ENCODE data around the gene DPEP2NB. TPM values are rescaled to one million over a fixed set of nuclear protein-coding genes. Genes with fewer than 3 reads are reported as not detected.
"Not testable (repeated sequence)": the region's sequence is repeated elsewhere in the genome, so short reads cannot be mapped to it uniquely, and the experiment has no call there.

DPEP2NB gene
- polyA plus RNA-seq (ENCODE audit: insufficient read length in 4 of 4), result not detected

GRCh38 chr16:68015681-68016080 is at the start of gene DPEP2NB:
DPEP2NB (minus strand) TSS chr16:68015911; CDS start chr16:68015770, 141 bp downstream.
- no peak for DNase-seq (ENCODE audit: low read depth in 4 of 4, low spot score in 3 of 4)

GRCh38 chr16:68064791-68065365 is 49.2 kb upstream of the DPEP2NB start:
- no peak for DNase-seq (ENCODE audit: low read depth in 4 of 4, low spot score in 3 of 4)

- DNase-seq (ENCODE audit: low read depth in 4 of 4, low spot score in 3 of 4), result no peak
Measured at GRCh38 chr16:68062910-68063393, 47.2 kb upstream of the DPEP2NB start.

- DNase-seq (ENCODE audit: low read depth in 4 of 4, low spot score in 3 of 4), result no peak
Measured at GRCh38 chr16:68061396-68061795, 45.7 kb upstream of the DPEP2NB start.

GRCh38 chr16:68059804-68060203 is 44.1 kb upstream of the DPEP2NB start:
- no peak for DNase-seq (ENCODE audit: low read depth in 4 of 4, low spot score in 3 of 4)

- no peak for DNase-seq (ENCODE audit: low read depth in 4 of 4, low spot score in 3 of 4)
Measured at GRCh38 chr16:68055395-68055794, 39.7 kb upstream of the DPEP2NB start.

- DNase-seq (ENCODE audit: low read depth in 4 of 4, low spot score in 3 of 4), result no peak
Measured at GRCh38 chr16:68049449-68049848, 33.7 kb upstream of the DPEP2NB start.

- DNase-seq (ENCODE audit: low read depth in 4 of 4, low spot score in 3 of 4), result no peak
Measured at GRCh38 chr16:68047987-68048386, 32.3 kb upstream of the DPEP2NB start.

GRCh38 chr16:68046106-68046505 is 30.4 kb upstream of the DPEP2NB start:
- DNase-seq (ENCODE audit: low read depth in 4 of 4, low spot score in 3 of 4), result no peak

GRCh38 chr16:68041783-68042182 is 26.1 kb upstream of the DPEP2NB start:
- DNase-seq (ENCODE audit: low read depth in 4 of 4, low spot score in 3 of 4), result no peak

GRCh38 chr16:68040506-68041288 is 25.0 kb upstream of the DPEP2NB start:
- DNase-seq (ENCODE audit: low read depth in 4 of 4, low spot score in 3 of 4), result peak in 3 of 4 donors; percentile 29 to 37 (median 35)

GRCh38 chr16:68037841-68038597 is 22.3 kb upstream of the DPEP2NB start:
- no peak for DNase-seq (ENCODE audit: low read depth in 4 of 4, low spot score in 3 of 4)

GRCh38 chr16:68035227-68035626 is 19.5 kb upstream of the DPEP2NB start:
- DNase-seq (ENCODE audit: low read depth in 4 of 4, low spot score in 3 of 4), result no peak

- no peak for DNase-seq (ENCODE audit: low read depth in 4 of 4, low spot score in 3 of 4)
Measured at GRCh38 chr16:68033101-68033500, 17.4 kb upstream of the DPEP2NB start.

GRCh38 chr16:68031951-68032350 is 16.2 kb upstream of the DPEP2NB start:
- DNase-seq (ENCODE audit: low read depth in 4 of 4, low spot score in 3 of 4), result no peak

- DNase-seq (ENCODE audit: low read depth in 4 of 4, low spot score in 3 of 4), result not testable (repeated sequence)
Measured at GRCh38 chr16:68030108-68030507, 14.4 kb upstream of the DPEP2NB start.

- DNase-seq (ENCODE audit: low read depth in 4 of 4, low spot score in 3 of 4), result no peak
Measured at GRCh38 chr16:68028996-68029395, 13.3 kb upstream of the DPEP2NB start.

- DNase-seq (ENCODE audit: low read depth in 4 of 4, low spot score in 3 of 4), result peak; percentile 84 to 92 (median 86)
Measured at GRCh38 chr16:68022728-68023537, 7.2 kb upstream of the DPEP2NB start, which contains the start of the genes DDX28 and DUS2. DDX28 (minus strand) TSS chr16:68023232; CDS start chr16:68023202, 30 bp downstream. DUS2 (plus strand) TSS chr16:68023284; CDS start chr16:68038024, 14,740 bp downstream.

GRCh38 chr16:68022278-68022727 is 6.6 kb upstream of the DPEP2NB start:
- no peak for DNase-seq (ENCODE audit: low read depth in 4 of 4, low spot score in 3 of 4)

- DNase-seq (ENCODE audit: low read depth in 4 of 4, low spot score in 3 of 4), result no peak
Measured at GRCh38 chr16:68021490-68021889, 5.8 kb upstream of the DPEP2NB start.

All from left renal pelvis (tissue), 4 donors.